ENCODE data around the gene SCML2. TPM values are rescaled to one million over a fixed set of nuclear protein-coding genes. Genes with fewer than 3 reads are reported as not detected.
"Not testable (repeated sequence)": the region's sequence is repeated elsewhere in the genome, so short reads cannot be mapped to it uniquely, and the experiment has no call there.

Gene SCML2
- total RNA-seq, 1 donor from 2014 or later: 0.97 TPM

GRCh38 chrX:18278449-18278848 is 76.0 kb downstream of the SCML2 start:
- no peak for DNase-seq (ENCODE audit: low spot score)
- intact Hi-C loops (cut with DNase I): no loop called here

GRCh38 chrX:18272222-18272621 is 82.3 kb downstream of the SCML2 start:
- no peak for DNase-seq (ENCODE audit: low spot score)
- intact Hi-C loops (cut with DNase I): no loop called here

DNA sequence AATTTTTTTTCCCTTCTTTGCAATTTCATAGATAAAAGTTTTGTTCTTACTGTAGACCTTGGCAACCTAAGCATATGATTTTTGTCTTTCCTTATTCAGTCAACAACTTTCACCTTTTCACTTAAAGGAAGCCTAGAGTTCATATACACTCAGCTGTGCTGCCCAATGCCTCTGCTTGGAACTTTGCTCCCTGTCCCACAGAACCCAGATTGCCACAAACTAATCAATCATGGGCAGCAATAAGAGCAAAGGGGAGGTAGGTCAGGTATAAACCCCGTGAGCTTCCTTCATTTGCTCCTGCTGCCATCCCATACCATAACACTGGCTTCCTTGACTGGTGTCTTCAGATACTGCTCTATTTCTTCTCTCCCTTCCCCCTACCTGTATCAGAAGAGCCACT is 82.8 kb downstream of the SCML2 start:
- no peak for DNase-seq (ENCODE audit: low spot score)
- intact Hi-C loops (cut with DNase I): no loop called here

DNA sequence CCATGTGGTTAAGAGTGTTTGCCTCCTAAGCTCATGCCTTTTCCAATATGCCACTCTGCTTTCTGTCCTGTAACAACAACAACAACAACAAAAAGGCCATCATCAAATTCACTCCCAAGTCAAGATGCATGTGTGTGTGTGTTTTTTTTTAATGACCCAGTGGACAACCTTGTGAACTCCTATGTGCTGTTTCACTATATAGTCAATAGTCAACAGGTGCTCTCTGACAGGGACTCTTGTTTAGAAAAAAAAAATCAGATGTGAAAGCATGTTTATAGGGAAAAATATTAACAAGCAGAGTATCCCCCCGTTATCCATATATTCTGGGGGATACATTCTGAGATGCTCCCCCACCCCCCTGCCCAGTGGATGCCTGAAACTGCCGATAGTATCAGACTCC is 83.2 kb downstream of the SCML2 start:
- intact Hi-C loops (cut with DNase I): no loop called here
- no peak for DNase-seq (ENCODE audit: low spot score)

GRCh38 chrX:18255059-18255458 is 99.4 kb downstream of the SCML2 start:
- intact Hi-C loops (cut with DNase I): no loop called here
- DNase-seq (ENCODE audit: low spot score): no peak

GRCh38 chrX:18252644-18253359 is 101.7 kb downstream of the SCML2 start:
- no peak for DNase-seq (ENCODE audit: low spot score)
- intact Hi-C loops (cut with DNase I): no loop called here

DNA sequence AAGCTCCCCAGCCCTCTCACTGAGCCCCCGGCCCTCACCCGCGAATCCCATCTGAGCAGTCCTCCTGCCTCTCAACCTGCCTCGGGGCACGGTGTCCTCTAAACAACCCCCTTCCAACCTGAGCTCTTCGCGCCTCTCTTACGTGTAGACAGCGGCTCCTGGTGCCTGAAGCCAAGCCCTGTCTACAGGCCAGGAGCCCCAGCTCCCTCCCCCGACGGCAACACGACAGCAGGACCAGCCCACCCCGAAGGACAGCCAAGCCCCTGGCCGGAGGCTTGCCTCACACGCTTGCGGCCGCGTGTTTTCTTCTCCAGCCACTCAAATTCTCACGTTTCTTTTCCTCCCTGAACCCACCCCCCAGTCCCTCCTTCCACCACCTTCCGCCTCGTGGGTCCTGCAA is 124.8 kb downstream of the SCML2 start:
- intact Hi-C loops (cut with DNase I): not testable (repeated sequence)

DNA sequence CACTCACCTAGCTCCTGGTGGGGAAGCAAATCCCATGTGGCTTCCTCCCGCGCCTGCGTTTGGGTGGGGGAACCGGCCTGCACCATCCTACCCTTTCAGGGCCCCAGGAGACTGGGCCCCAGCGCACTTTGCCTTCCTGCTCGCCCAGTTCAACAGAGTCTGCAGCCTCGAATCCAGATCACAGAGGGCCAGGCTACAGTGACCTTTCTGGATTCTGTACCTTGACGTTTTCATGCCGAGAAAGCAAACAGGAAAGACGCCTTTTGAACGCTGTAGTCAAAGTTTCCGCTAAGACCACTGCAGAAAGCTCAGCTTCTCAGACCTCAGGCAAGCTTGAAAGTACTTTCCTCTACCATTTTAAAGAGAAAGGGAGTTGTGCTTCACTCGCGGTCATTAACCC is 126.4 kb downstream of the SCML2 start:
- no peak for DNase-seq (ENCODE audit: low spot score)
- intact Hi-C loops (cut with DNase I): no loop called here

More for the DNA sequence above, 124.8 kb downstream of the SCML2 start:
- DNase-seq (ENCODE audit: low spot score): not testable (repeated sequence)

DNA sequence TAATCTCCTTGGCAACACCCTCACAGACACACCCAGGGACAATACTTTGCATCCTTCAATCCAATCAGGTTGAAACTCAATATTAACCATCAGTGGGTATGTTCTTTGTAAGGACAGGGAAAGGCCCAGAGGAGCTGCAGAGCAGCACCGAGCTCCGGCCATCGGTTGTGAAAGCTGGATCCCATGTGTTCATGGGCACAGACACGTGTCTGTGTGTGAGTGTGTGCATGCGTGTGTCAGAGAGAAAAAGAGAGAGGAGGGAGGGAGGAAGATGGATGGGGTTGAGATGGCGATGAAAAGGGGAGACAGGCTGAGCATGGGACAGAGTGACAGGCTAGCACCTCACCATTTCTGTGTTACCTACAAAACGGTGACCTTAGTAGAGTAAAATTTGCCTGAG is 127.0 kb downstream of the SCML2 start:
- intact Hi-C loops (cut with DNase I): no loop called here
- no peak for DNase-seq (ENCODE audit: low spot score)

GRCh38 chrX:18220786-18221185 is 133.7 kb downstream of the SCML2 start, which contains the start of gene BEND2:
BEND2 (minus strand) TSS chrX:18220886; CDS start chrX:18220750, 136 bp downstream.
- DNase-seq (ENCODE audit: low spot score): no peak
- intact Hi-C loops (cut with DNase I): no loop called here

- intact Hi-C loops (cut with DNase I): no loop called here
- no peak for DNase-seq (ENCODE audit: low spot score)
Observed at GRCh38 chrX:18210470-18210869, 144.0 kb downstream of the SCML2 start.

DNA sequence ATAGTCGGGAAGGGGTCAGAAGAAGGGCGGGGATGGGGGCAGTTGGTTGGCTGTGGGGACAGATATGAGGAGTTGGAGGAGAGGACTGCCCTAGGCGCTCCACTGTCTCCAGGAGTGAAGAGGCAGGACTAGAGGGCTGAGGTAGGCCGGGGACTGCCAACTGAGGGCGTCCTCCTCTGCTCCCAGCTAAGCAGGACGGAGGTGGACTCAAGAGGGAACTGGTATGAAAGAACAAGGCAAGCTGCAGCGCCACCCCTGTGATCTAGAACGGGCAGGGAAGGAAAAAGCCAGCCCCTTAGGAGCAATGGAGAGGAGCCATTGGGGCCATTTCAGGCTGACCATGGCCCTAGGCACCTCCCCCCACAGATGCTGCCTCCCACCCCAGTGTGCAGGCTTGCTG is 147.8 kb downstream of the SCML2 start:
- intact Hi-C loops (cut with DNase I): loop anchor here (10.0 kb wide), 2 partner anchors 262 to 392 kb away; no protein-coding TSS in a partner anchor
- DNase-seq (ENCODE audit: low spot score): no peak

DNA sequence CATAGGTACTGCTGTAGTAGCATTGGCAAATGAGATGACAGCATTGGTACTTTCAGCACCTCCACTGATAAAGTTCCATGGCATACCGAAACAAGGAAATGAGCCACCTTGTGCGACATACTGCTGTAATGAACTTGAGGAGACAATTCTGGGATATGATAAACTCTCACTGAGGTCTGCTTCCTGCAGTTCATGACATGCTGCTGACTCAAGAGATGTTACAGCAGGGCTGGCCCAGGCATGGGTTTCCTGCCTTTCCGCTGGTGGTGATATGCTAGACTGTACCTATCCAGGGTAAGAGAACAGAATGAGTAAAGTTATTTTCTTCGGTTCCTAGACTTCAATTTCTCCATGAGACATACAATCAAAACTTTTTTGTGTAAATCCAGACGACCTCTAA is 150.9 kb downstream of the SCML2 start:
- intact Hi-C loops (cut with DNase I): loop anchor here (10.0 kb wide), 2 partner anchors 259 to 389 kb away; no protein-coding TSS in a partner anchor
- DNase-seq (ENCODE audit: low spot score): no peak

GRCh38 chrX:18194688-18195087 is 159.8 kb downstream of the SCML2 start:
- intact Hi-C loops (cut with DNase I): no loop called here
- no peak for DNase-seq (ENCODE audit: low spot score)

Other genes with a start within 250 kb of the SCML2 start
- gene BEND2, start 133.8 kb downstream of the SCML2 start, total RNA-seq: 0.24 TPM
- 10.7 TPM for gene CDKL5, start 70.9 kb upstream of the SCML2 start, total RNA-seq